Karpas-422 (cell line): Measurements from ENCODE around the gene UBE2Q2. TPM values are rescaled to one million over a fixed set of nuclear protein-coding genes. Genes with fewer than 3 reads are reported as not detected.

Source experiments
- DNase-seq: peaks from one replicate; pipeline ENCODE4 v3.0.0-alpha.2; 2015
- H2AFZ ChIP-seq: fragments of 200-600 bp; sonication (generic); 2 replicates; pipeline ENCODE4 v1.6.1; 2014; ENCODE audit warnings: antibody characterized with exemption, low read length, mixed read lengths
- H3K27ac ChIP-seq: fragments of 200-600 bp; sonication (generic); 2 replicates; pipeline ENCODE4 v1.5.1; 2014; ENCODE audit warnings: mild to moderate bottlenecking, low read length, moderate library complexity
- H3K27me3 ChIP-seq: fragments of 200-600 bp; sonication (generic); 2 replicates; pipeline ENCODE4 v1.6.1; 2014; ENCODE audit warnings: low read length, mixed read lengths
- H3K36me3 ChIP-seq: fragments of 200-600 bp; sonication (generic); 2 replicates; pipeline ENCODE4 v1.6.1; 2014; ENCODE audit warnings: low read length, mixed read lengths; ENCODE audit not compliant: insufficient read depth
- H3K4me1 ChIP-seq: fragments of 200-600 bp; sonication (generic); 2 replicates; pipeline ENCODE4 v1.6.1; 2014; ENCODE audit warnings: mild to moderate bottlenecking, low read length, mixed read lengths
- H3K4me2 ChIP-seq: fragments of 200-600 bp; sonication (generic); 2 replicates; pipeline ENCODE4 v1.6.1; 2014; ENCODE audit warnings: low read length, low read depth, mild to moderate bottlenecking; ENCODE audit not compliant: poor library complexity, severe bottlenecking
- H3K4me3 ChIP-seq: fragments of 200-600 bp; sonication (generic); 2 replicates; pipeline ENCODE4 v1.5.1; 2014; ENCODE audit warnings: mild to moderate bottlenecking, antibody characterized with exemption, low read length, mixed read lengths
- H3K79me2 ChIP-seq: fragments of 200-600 bp; sonication (generic); 2 replicates; pipeline ENCODE4 v1.6.1; 2014; ENCODE audit warnings: mild to moderate bottlenecking, low read length, mixed read lengths
- H3K9ac ChIP-seq: fragments of 200-600 bp; sonication (generic); 2 replicates; pipeline ENCODE4 v1.6.0; 2014; ENCODE audit warnings: low read length
- H3K9me2 ChIP-seq: fragments of 200-600 bp; sonication (generic), shearing (Covaris generic); replicated peaks from 2 replicates; pipeline ENCODE4 v1.6.0; 2014; ENCODE audit warnings: mild to moderate bottlenecking, low read length, moderate library complexity; ENCODE audit not compliant: insufficient read depth
- H3K9me3 ChIP-seq: fragments of 300-700, 200-600 bp; sonication (generic); 2 replicates; pipeline ENCODE4 v1.6.1; 2014; ENCODE audit warnings: low read length, mixed read lengths
- H4K20me1 ChIP-seq: fragments of 200-600 bp; sonication (generic); 2 replicates; pipeline ENCODE4 v1.6.1; 2014; ENCODE audit warnings: mild to moderate bottlenecking, antibody characterized with exemption, low read length, low read depth; ENCODE audit not compliant: insufficient read depth
- total RNA-seq: library from RNA; depleted of rRNA; stranded (reverse); fragments of >200 nt; shearing (Covaris generic); gene quantifications from 2 replicates; pipeline ENCODE4 v1.2.3, GENCODE V29; 2014; ENCODE audit warnings: low replicate concordance

UBE2Q2 gene
- total RNA-seq, 1 experiment from 2014 or later: 36.3 TPM

- peak overlapping the region; percentile 48 for H3K4me2 ChIP-seq
- peak overlapping the region; percentile 54; the same call in 1 of the 2 replicates for H3K27ac ChIP-seq
- H2AFZ ChIP-seq: no peak overlapping the region
- peaks cover 53% of the 10 kb centered on the region for H3K79me2 ChIP-seq
- no peaks in the 10 kb centered on the region for H3K9me2 ChIP-seq
- H3K27me3 ChIP-seq: no peaks in the 10 kb centered on the region
- H3K9ac ChIP-seq: no peak overlapping the region
- no peak for DNase-seq
- peaks cover 11% of the 10 kb centered on the region; the same call in 1 of the 2 replicates for H3K36me3 ChIP-seq
- no peak overlapping the region for H3K4me3 ChIP-seq
- no peaks in the 10 kb centered on the region for H3K9me3 ChIP-seq
- H3K4me1 ChIP-seq: peaks cover 58% of the 10 kb centered on the region
- H4K20me1 ChIP-seq: peaks cover 14% of the 10 kb centered on the region; the same call in 1 of the 2 replicates
Measured at GRCh38 chr15:75926931-75927330, 83.7 kb downstream of the UBE2Q2 start.

DNA sequence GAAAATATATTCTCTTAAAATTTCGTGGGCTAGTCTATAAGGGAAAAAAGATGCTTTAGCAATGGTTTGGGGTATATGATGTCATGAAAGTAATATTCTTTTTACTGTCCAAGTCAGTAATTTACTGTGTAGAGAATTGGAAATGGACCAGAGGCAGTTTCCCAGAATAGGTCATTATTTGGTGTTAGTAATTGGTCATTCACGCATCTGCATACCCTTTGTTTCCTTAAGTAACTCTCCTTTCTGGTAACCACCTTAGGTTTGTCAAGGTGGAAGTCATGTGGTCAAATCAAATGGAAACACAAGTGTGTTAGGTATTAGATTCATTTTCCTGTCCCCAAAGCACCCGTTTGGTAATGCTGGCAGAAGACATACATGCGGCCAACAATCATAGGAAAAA, 84.4 kb downstream of the UBE2Q2 start:
- H4K20me1 ChIP-seq: peaks cover 14% of the 10 kb centered on the region; the same call in 1 of the 2 replicates
- no peak for DNase-seq
- H3K36me3 ChIP-seq: peaks cover 14% of the 10 kb centered on the region; the same call in 1 of the 2 replicates
- no peaks in the 10 kb centered on the region for H3K27me3 ChIP-seq
- H3K4me2 ChIP-seq: peak overlapping the region; percentile 48
- no peaks in the 10 kb centered on the region for H3K9me2 ChIP-seq
- H3K4me3 ChIP-seq: no peak overlapping the region
- no peaks in the 10 kb centered on the region for H3K9me3 ChIP-seq
- peak overlapping the region; percentile 54 for H3K27ac ChIP-seq
- H3K4me1 ChIP-seq: peaks cover 52% of the 10 kb centered on the region
- no peak overlapping the region for H2AFZ ChIP-seq
- no peak overlapping the region for H3K9ac ChIP-seq
- peaks cover 46% of the 10 kb centered on the region for H3K79me2 ChIP-seq

- Histone ChIP-seq H3K4me2 (no peak overlapping the region), H3K27me3 (no peaks in the 10 kb centered on the region), H3K36me3 (peaks cover 16% of the 10 kb centered on the region), H3K4me1 (peaks cover 41% of the 10 kb centered on the region), H4K20me1 (peaks cover 14% of the 10 kb centered on the region; the same call in 1 of the 2 replicates), H3K9me2 (no peaks in the 10 kb centered on the region), H3K4me3 (no peak overlapping the region), H3K9me3 (no peaks in the 10 kb centered on the region), H3K9ac (no peak overlapping the region), H2AFZ (no peak overlapping the region), H3K79me2 (peaks cover 33% of the 10 kb centered on the region), H3K27ac (no peak overlapping the region)
- peak; percentile 78 for DNase-seq
Measured at GRCh38 chr15:75928680-75929608, 85.7 kb downstream of the UBE2Q2 start.

DNA sequence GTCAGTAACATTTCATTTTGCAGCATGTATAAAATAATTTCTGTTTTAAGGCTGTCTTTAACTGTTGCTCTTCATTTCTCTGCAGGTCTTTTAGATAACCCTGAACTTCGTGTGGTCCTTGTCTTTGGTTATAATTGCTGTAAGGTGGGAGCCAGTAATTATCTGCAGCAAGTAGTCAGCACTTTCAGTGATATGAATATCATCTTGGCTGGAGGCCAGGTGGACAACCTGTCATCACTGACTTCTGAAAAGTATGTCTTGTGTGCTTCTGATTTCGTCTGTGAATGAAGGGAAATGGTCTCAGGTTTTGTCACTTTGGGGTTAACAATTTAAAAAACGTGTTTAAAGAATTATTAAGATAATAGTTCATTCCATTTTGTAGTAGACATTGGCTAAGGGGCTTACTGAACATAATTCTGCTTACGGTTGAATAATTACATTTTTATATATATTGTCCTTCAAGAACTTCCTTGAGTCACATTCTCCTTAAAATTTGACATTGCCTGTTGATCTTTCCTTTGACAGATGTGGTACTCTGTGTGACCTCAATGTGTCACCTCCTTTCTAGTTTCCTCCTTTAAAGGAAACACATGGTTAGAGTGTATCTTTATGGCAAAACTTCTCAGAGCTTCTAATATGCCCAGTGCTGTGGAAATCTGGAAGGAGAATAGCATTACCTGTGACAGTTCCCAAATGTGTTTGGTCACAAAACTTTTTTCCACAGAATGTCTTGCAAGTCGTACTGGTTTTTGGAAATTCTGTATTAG, 86.7 kb downstream of the UBE2Q2 start:
- no peaks in the 10 kb centered on the region for H3K9me3 ChIP-seq
- no peak overlapping the region for H3K4me3 ChIP-seq
- H3K4me1 ChIP-seq: peaks cover 31% of the 10 kb centered on the region
- peaks cover 14% of the 10 kb centered on the region; the same call in 1 of the 2 replicates for H4K20me1 ChIP-seq
- H2AFZ ChIP-seq: no peak overlapping the region
- H3K79me2 ChIP-seq: peaks cover 22% of the 10 kb centered on the region
- H3K9ac ChIP-seq: no peak overlapping the region
- H3K9me2 ChIP-seq: no peaks in the 10 kb centered on the region
- no peaks in the 10 kb centered on the region for H3K27me3 ChIP-seq
- no peak overlapping the region for H3K4me2 ChIP-seq
- H3K27ac ChIP-seq: no peak overlapping the region
- DNase-seq: no peak
- H3K36me3 ChIP-seq: peaks cover 23% of the 10 kb centered on the region

DNA sequence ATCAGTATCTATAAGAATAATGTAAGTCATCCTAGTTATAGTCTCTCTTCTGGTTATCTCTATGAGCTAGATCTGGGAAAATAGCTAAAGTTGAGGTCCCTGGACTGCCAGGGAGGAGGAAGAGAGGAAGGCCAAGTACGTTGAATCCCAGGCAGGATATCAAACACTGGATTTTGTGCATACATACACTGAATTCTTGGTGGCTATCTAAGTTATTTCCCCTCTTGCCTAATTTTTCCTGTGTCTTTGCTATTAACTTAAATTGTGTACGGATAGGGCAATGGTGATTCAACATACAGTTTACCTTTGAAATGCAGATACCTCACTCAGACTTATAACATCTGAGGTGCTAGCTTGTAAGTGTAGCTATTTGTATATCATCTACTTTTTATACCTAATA, 87.6 kb downstream of the UBE2Q2 start:
- H3K79me2 ChIP-seq: peaks cover 18% of the 10 kb centered on the region
- no peak overlapping the region for H3K4me3 ChIP-seq
- H4K20me1 ChIP-seq: peaks cover 11% of the 10 kb centered on the region; the same call in 1 of the 2 replicates
- no peaks in the 10 kb centered on the region for H3K9me3 ChIP-seq
- no peak for DNase-seq
- no peak overlapping the region for H3K4me2 ChIP-seq
- H3K36me3 ChIP-seq: peaks cover 25% of the 10 kb centered on the region
- H3K9ac ChIP-seq: no peak overlapping the region
- H3K27ac ChIP-seq: no peak overlapping the region
- no peaks in the 10 kb centered on the region for H3K27me3 ChIP-seq
- peaks cover 22% of the 10 kb centered on the region for H3K4me1 ChIP-seq
- H3K9me2 ChIP-seq: no peaks in the 10 kb centered on the region
- no peak overlapping the region for H2AFZ ChIP-seq

DNA sequence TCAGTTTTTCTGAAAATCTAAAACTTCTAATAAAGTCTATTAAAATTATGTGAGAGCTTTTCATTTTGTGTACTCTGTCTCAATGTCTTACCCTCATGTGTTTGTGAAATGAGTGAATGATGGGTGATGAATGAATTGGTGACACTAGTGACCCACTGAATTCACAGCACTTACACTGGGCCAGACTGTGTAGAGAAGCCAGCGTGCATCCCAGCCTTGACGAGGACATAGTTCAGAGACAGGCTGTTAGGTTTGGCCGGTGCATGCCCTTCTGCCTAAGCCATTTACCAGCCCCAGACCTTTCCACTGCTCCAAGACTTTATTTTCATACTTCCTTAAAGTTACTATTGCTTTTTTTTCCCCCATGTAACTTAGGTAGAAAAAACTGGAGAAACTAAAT, 99.2 kb downstream of the UBE2Q2 start:
- Histone ChIP-seq H3K79me2 (no peaks in the 10 kb centered on the region), H3K9me3 (no peaks in the 10 kb centered on the region), H4K20me1 (no peaks in the 10 kb centered on the region), H3K9ac (no peak overlapping the region), H3K27me3 (no peaks in the 10 kb centered on the region), H3K4me2 (no peak overlapping the region), H3K27ac (no peak overlapping the region), H3K36me3 (peaks cover 12% of the 10 kb centered on the region), H3K4me1 (no peaks in the 10 kb centered on the region), H2AFZ (no peak overlapping the region), H3K4me3 (no peak overlapping the region), H3K9me2 (no peaks in the 10 kb centered on the region)
- no peak for DNase-seq

- Histone ChIP-seq H3K4me1 (no peaks in the 10 kb centered on the region), H3K79me2 (no peaks in the 10 kb centered on the region), H3K27ac (no peak overlapping the region), H3K9me3 (no peaks in the 10 kb centered on the region), H3K36me3 (peaks cover 6% of the 10 kb centered on the region), H3K27me3 (no peaks in the 10 kb centered on the region), H4K20me1 (no peaks in the 10 kb centered on the region), H2AFZ (no peak overlapping the region), H3K9me2 (no peaks in the 10 kb centered on the region), H3K9ac (no peak overlapping the region), H3K4me2 (no peak overlapping the region), H3K4me3 (no peak overlapping the region)
- DNase-seq: no peak
Measured at GRCh38 chr15:75943246-75943645, 100.0 kb downstream of the UBE2Q2 start.

GRCh38 chr15:75943713-75944215, 100.5 kb downstream of the UBE2Q2 start:
- Histone ChIP-seq H3K9ac (no peak overlapping the region), H2AFZ (no peak overlapping the region), H3K4me3 (no peak overlapping the region), H3K27ac (no peak overlapping the region), H3K36me3 (peaks cover 1% of the 10 kb centered on the region), H3K9me2 (no peaks in the 10 kb centered on the region), H3K9me3 (no peaks in the 10 kb centered on the region), H3K79me2 (no peaks in the 10 kb centered on the region), H4K20me1 (no peaks in the 10 kb centered on the region), H3K27me3 (no peaks in the 10 kb centered on the region), H3K4me2 (no peak overlapping the region), H3K4me1 (no peaks in the 10 kb centered on the region)
- no peak for DNase-seq
